HG03558 (cell line): Measurements from ENCODE around the gene PRSS21.

Experiments used
- ATAC-seq: cut with Tn5 transposase; IDR thresholded peaks from one replicate; pipeline ENCODE4 v1.9.1; 2021; ENCODE audit warnings: moderate number of reproducible peaks; ENCODE audit not compliant: unreplicated experiment; ENCODE audit errors: extremely low read depth

Gene PRSS21

DNA sequence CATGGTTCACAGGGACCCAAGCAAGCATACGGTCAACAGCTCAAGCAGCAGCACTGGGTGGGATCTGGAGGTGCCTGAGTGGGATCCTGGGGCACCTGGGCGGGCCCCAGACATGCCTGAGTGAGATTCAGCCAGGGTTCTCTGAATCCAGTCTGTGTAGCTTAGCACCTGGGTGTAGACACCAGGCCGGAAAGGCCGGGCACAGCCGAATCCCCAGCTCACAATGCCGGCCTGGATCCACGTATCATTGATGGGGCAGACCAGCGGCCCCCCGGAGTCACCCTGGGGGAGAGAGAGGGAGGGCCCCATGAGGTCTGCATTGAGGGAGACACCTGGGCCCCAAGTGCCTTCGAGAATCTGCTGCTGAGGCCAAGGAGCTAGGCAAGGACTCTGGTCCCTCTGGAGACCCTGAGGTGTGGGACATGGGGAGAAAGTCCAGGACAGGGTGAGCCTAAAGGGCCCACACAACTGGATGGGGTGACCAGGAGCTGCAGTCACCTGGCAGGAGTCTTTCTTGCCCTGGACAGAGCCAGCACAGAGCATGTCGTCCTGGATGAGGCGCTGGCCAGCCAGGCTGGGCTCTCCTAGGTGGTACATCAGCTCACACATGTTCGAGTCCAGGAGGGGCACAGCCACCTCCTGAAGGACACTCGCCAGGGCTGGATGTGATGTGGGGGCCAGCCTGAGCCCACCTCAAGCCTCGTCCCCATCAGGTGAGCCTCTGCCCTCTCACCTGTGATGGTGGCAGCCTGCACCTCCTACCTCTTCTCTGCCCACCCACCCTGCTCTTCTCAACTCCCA is 22.8 kb downstream of the PRSS21 start:
- no peak for ATAC-seq

DNA sequence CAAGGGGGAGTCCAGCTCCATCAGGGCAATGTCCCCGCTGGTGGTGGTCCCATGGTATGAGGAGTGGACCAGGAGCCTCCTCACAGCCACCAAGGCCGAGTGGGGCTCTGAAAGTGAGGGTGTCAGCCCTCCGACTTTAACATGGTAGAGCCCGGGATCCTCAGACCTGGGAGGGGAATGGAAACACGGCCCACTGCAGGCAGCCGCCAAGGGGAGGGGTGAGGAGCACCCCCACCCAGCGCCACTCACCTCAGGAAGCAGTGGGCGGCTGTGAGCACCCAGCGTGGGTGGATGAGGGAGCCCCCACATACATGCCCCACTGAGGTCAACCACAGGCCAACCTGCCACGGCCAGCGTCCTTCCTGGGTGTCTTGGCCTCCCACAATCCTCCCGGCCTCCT is 23.9 kb downstream of the PRSS21 start:
- ATAC-seq, result no peak

DNA sequence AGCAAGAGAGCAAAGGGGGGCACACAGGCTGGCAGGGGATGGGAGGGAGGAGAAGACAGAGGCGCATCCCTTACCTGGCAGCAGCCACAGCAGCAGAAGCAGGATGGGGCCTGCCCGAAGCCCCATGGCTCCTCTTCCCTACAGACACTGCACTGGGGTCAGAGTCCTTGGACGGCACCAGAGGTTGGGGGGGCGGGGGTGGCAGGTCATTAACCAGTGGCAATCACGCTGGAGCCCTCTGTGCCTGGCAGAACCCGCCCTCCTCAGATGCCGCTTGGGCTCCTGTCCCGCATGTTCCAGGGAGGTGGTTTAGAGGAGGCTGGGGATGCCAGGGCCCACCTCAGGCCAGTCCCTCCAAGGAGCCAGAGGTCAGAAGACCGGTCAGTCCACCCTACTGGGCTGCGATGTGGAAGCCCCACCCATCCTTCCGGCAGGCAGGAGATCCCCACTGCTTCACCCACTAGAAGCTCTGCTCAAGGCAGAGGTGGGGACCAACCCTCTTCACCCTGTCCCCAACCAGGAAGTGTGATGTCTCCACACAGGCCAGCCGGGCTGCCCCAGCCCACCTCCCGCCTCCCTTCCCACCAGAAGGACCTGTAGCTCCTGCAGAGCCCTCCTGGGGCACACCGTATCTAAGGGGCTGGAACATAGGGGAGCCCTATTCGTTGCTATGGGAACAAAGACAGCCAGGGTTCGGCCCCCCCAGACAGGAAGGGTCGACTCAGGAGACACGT is 24.7 kb downstream of the PRSS21 start:
- ATAC-seq, result no peak

DNA sequence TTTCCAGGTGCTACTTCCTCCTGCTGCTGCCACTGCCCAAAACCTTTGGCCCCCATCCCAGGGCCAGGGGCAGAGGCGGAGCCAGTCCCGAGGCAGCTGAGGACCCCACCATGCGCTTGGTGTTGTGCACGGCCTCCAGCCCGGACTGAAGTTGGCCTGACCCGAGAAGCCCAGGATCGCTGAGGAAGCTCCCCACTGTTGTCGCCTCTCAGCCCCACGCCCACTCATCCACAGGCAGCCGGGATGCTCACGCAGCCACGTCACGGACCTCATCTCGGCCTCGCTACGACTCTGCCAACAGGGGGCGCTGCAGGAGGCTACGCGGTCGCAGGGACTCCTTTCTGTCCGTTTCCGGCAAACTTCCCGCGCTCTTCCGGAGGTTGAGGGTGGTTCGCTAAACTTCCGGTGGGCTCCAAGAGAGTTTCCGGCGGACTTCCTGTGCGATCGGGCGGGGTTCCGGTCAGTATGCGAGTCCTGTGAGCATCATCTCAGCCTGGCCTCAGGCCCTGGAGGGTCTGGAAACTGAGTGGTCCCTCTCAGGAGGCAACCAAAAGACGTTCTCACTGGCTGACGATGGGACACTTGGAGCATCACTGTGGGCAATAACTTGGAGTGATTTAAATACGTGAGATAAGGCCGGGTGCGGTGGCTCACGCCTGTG is 25.4 kb downstream of the PRSS21 start:
- ATAC-seq, result no peak

DNA sequence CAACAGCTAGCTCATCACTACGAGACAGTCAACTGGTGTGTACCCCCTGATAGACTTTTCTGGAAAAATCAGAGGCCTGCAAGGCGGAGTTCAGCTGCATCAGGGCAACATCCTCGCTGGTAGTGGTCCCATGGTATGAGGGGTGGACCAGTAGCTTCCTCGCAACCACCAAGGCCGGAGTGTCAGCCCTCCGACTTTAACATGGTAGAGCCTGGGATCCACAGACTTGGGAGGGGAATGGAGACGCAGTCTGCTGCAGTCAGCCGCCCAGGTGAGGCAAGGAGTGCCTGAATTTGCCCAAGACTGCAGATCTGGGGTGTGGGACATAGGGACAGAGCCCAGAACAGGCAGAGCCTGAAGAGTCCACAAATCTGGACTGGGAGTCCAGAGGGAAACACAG is 26.5 kb downstream of the PRSS21 start:
- no peak for ATAC-seq

DNA sequence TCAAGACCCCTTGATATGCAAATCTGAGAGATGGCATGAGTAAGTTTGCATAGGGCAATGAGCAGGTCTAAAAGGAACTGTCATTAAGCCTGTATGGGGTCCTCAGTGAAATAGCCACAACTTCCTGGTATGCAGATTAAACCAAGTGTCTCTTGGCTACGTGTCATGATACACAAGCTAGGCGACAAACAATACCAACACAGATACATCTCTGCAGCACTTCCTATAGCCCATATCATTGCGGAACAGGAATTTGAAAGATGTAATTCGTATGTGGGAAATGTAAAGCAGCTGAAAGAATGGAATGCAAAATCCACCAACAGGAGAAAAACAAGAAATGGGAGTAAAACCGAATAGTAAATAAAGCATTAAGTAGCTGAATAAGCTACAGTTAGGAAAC is 28.1 kb downstream of the PRSS21 start:
- no peak for ATAC-seq

DNA sequence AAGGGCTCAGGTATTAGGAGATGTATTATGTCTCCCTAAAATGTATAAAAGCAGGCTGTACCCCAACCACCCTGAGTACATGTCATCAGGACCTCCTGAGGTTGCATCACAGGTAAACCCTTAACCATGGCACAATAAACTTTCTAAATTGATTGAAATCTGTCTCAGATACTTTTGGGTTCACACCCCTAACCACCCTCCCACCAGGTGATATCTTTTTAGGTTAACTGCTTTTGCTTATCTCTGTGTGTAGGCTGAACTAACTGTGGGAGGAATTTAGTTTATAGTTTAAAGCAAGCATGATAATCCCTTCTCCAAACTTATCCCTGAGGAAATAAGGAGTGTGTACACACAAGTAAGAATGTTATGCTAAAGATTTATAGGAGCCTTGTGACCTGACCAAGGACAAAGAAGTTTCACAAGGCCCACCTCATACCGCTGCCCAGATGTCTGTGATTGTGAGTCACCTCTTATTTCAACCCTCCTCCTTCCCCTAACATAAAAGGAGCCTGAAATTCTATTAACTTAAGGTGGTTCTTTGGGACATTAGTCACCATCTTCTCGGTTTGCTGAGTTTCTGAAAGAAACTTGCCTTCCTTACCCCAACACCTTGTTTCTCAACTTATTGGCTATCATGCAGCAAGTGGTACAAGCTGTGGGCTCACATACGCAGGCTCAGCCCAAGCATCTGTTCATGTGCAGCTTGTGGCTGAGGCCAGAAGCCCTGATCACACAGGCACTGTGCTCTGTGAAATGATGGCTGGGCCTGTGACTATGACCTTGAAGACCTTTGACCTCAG is 29.7 kb downstream of the PRSS21 start:
- ATAC-seq, result no peak

DNA sequence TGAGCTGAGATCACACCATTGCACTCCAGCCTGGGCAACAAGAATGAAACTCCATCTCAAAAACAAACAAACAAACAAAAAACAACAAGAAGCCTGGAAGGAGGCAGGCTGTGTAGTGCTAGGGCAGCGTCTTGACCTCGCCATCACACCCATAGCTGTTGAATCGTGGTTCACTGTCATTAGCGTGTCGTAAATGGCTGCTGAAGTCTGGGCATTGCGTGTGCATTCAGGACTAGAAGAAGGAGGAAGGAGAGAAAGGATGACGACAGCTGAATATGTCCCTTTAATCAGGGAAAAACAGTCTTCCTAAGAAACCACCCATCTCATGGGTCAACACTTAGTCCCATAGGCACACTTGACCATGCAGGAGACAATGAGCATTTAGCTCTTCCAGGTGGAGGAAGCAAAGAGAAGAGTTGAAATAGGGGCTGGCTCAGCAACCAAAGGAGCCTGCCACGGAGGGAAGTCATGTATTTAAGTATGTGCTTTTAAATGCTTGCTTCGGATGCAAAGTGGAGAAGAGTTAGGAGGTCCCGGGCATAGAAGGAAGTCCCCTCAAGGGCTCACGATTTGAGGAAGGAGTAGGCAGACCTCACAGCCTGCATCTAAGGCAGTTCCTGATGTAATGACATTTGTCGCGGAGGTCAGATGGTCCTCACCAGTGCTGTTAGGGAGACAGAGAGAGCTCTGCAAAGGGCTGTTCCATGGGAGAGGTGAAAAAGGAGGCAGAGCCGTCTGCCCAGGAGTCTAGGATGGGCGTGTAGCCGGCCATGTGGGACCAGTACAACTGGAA is 32.1 kb downstream of the PRSS21 start:
- ATAC-seq, result no peak

DNA sequence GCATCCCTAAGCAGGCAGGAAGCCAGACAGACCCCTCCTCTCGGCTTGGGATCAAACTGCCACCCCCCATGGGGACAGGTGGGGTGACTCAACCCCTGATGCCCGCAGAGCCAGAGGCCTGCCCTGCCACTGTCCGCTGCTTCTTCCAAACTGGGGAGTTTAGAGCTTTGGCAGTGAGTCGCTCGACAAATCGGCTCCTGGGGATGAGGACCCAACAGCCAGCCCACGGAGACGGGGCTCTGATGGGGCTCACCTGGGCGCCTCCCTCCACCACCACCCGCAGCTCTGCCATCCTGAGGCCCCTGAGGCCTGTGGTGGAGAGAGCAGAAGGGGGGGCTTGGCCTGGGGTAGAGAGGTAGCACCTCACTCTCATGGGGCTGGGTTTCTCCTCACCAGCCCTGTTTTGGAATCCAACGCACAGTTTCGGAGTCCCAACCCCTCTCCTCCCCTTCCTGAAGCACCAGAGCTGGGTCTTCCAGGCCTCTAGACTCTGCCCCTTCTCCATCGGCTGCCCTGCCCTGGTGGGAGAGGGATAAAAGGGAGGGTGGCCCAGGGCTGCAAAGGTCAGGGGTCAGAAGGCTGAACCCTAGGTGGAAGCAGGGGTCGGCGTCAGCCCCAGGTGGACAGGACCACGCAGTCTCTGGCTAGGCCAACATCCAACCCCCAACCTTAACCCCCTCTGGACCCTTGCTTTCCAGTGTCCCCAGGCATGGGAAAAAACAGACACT is 35.1 kb downstream of the PRSS21 start:
- no peak for ATAC-seq

DNA sequence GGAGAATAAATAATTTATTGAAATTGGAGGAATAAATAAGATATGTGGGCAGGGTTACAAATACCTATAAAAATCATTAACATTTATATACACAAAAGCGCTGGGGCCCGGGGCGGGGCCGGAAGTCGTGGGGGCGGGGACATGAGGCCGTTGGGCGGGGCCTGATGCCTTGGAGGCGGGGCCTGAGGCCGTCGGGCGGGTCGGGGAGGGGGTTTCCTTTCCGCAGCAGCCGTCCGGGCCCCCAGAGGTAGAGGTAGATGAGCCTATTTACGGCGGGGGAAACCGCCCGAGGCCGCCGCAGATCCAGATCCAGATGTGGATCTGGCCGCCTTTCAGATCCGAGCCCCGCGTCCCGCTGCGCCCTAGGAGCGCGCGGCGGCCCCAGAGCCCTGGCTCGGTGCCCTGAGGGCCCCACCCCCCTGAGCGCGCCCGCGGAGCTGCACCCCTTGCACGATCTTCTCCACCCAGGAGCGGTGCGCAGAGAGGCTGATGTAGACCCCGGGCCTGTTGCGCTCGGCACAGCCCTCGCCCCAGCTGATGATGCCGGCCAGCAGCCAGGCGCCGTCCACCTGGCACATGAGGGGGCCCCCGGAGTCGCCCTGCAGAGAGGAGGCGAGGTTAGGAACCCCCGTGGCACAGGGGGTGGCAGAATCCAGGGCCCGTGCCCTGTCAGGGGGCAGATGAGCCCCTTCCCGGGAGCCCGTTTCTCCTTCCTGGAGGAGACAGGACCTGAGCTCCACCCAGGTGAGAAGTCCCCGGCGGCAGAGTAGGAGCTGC is 35.9 kb downstream of the PRSS21 start:
- no peak for ATAC-seq

DNA sequence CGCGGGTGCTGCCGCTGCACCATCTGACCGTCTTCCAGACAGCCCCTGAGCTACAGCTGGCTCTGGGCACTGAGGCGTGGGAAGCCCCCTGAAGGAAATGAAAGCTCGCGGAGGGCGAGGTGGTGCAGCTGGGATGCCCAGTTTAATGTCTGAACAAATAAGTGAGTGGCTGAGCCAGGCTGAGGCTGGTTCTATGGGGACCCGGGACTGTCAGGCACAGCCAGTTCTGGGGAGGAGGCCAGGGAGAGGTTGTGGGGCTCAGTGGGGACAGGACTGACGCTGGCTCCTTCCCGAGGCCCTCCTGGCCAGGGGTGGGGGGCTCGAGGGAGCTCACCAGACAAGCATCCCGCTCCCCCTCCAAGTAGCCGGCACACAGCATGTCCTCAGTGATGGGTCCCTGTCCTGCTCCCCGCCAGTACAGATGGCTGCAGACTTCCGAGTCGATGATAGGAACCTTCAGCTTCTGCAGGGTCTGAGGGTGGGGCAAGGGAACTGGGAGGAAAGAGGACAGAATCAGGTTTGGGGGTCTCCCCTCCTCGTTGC is 36.6 kb downstream of the PRSS21 start:
- no peak for ATAC-seq

DNA sequence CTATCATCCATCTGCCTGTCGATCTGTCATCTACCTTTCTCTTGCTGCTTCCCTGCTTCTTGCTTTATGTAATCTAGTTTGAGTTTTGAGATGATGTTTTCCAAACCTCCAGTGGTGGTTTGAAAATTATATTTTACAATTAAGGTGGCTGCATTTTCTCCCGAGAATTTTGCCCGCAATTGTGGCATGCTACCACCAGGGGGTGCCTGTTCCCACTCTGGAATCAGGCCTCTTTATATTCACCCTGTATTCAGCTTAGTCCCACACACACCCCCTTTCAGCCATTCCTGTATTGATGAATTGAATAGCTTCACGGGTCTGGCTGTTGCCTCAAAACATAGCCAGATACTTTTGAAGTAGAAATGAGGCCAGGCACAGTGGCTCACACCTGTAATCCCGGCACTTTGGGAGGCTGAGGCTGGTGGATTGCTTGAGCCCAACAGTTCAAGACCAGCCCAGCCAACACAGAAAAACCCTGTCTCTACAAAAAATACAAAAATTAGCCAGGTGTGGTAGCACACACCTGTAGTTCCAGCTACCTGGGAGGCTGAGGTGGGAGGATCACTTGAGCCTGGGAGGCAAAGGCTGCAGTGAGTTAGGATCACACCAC is 37.8 kb downstream of the PRSS21 start:
- ATAC-seq, result no peak

DNA sequence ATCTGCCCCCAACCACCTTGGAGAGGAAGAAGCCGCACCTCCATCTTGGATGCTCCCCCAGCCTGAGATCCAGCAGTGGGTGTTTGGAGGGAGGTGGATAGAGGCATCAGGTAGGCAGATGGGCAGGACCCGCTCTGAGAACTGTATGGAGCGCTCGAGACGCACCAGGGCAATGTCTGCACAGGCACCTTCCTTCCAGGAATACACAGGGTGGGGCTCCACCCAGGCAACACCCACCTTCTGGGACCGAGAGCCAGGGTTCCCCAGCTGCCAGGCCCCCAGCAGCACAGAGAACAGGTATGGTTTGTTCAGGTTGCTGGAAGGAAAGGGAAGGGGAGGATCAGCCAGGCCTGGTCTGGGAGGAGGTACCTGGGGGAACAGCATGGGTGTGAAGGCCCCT is 38.5 kb downstream of the PRSS21 start:
- ATAC-seq, result no peak

DNA sequence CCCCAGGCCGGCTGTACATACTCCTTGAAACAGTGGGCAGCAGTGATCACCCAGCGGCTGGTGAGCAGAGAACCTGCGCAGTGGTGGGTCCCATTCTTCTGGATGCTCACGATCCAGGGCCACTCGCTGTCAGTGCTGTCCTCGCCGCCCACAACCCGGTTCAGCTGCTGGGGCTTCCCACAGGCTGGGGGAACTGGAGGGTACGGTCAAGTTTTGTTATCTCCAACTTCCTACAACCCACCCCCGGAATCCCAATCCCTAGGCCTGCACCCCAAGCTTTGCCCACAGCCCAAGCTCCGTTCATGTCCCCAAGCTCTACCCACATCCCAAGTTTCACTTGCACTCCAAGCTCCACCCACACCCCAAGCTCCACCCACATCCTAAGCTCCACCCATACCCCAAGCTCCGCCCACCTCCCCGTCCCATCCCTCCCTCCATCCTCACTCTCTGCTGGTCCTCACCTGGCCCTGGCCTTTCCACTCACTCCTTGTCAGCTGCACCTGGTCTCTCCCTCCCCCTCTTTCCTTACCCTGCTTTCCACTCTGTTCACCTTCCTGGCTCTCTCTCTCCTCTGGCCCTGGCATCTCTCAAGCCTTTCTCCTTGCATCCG is 39.1 kb downstream of the PRSS21 start:
- no peak for ATAC-seq

DNA sequence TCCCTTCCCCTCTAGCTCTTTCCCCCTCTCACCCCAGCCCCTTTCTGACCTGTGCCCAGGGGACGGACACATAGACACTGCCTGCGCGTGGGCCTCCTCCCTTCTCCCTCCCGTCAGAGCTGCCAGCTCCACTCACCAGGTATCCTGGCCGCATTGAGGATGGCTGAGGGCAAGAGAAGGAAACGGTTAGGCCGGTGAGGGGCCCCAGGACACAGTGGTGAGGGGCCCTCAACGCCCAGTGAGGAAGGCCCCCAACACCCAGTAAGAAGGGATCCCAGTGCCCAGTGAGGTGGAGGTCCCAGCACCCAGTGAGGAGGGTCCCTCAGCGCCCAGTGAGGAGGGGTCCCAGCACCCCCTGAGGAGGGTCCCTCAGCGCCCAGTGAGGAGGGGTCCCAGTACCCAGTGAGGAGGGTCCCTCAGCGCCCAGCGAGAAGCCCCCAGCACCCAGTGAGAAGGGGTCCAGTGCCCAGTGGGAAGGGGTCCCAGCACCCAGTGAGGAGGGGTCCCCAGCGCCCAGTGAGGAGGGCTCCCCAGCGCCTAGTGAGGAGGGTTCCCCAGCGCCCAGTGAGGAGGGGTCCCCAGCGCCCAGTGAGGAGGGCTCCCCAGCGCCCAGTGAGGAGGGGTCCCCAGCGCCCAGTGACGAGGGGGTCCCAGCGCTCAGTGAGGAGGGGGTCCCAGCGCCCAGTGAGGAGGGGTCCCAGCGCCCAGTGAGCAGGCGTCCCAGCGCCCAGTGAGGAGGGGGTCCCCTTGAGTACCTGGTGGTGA is 39.8 kb downstream of the PRSS21 start:
- ATAC-seq, result no peak

DNA sequence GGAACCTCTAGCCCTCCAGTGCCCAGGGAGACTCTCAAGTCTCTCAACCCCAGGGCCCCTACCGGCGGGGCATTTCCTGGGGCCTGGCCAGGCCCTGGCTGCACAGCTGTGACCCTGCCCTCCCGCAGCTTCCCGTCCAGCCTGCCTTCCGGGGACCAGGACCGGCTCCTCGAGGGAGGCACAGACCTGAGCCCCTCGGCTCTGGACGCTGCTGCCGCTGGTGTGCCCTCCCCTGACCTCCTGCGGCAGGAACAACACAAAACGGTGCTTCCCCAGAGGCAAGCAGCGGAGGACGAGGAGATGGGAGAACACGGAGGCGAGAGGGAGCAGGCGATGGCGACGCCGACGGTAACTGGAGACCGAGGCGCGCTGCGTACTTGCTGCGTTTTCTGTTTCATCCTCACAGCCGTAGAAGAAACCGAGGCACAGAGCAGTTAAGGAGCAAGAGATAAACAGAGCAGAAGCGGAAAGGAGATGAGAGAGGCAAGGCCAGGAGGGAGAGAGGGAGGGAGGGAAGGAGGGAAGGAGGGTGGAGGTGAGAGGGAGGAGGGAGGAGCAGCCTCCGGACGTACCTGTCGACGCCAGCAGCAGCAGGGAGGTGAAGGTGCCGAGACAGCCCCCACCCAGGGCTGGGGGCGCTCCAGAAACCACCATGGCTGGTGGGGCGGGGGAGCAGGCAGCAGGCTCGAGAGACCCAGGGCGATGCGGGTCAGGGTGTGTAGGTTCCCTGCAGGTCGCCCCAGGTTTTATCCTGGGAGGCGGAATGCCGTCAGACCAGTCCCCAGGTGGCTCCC is 40.6 kb downstream of the PRSS21 start, which contains the start of gene PRSS22:
Gene PRSS22, minus strand, starts transcription at position 720 of the 794 bp plus-strand sequence. Its CDS starts 66 bp downstream, at position 654.
- no peak for ATAC-seq
